Smooth muscle cell (in vitro differentiated cells): ENCODE results near the gene NRAP. TPM values are rescaled to one million over a fixed set of nuclear protein-coding genes. Genes with fewer than 3 reads are reported as not detected.

ENCODE experiments used
- DNase-seq: peaks from one replicate; lab custom pipeline; 2025; ENCODE audit not compliant: unreplicated experiment; lab: John Stamatoyannopoulos, UW
- H2AFZ ChIP-seq: fragments of 200-600 bp; sonication (generic); 2 replicates; pipeline ENCODE4 v1.6.0; 2016; ENCODE audit warnings: antibody characterized with exemption, low read depth, mild to moderate bottlenecking
- H3F3A ChIP-seq: fragments of 200-600 bp; sonication (generic); 2 replicates; pipeline ENCODE4 v1.6.0; 2017; ENCODE audit warnings: antibody characterized with exemption, low read depth
- H3K27ac ChIP-seq: fragments of 200-600 bp; sonication (generic); 2 replicates; pipeline ENCODE4 v1.5.1; 2016; ENCODE audit warnings: low read depth, mild to moderate bottlenecking
- H3K27me3 ChIP-seq: fragments of 200-600 bp; sonication (generic); 2 replicates; pipeline ENCODE4 v1.6.1; 2016; ENCODE audit warnings: low read depth, mild to moderate bottlenecking
- H3K36me3 ChIP-seq: fragments of 200-600 bp; sonication (generic); 2 replicates; pipeline ENCODE4 v1.5.1; 2016; ENCODE audit warnings: low read depth
- H3K4me1 ChIP-seq: fragments of 200-600 bp; sonication (generic); 2 replicates; pipeline ENCODE4 v1.5.1; 2016; ENCODE audit warnings: low read depth
- H3K4me2 ChIP-seq: fragments of 200-600 bp; sonication (generic); 2 replicates; pipeline ENCODE4 v1.6.0; 2016; ENCODE audit warnings: mild to moderate bottlenecking
- H3K4me3 ChIP-seq: fragments of 200-600 bp; sonication (generic); 2 replicates; pipeline ENCODE4 v1.5.1; 2016; ENCODE audit warnings: mild to moderate bottlenecking
- H3K79me2 ChIP-seq: fragments of 200-600 bp; sonication (generic); 2 replicates; pipeline ENCODE4 v1.6.0; 2016; ENCODE audit warnings: low read depth, mild to moderate bottlenecking
- H3K9ac ChIP-seq: fragments of 200-600 bp; sonication (generic); 2 replicates; pipeline ENCODE4 v1.6.0; 2016; ENCODE audit warnings: low read depth
- H3K9me3 ChIP-seq: fragments of 200-600 bp; sonication (generic); replicated peaks from 2 replicates; pipeline ENCODE4 v1.5.1; 2016; ENCODE audit warnings: low read depth
- H4K20me1 ChIP-seq: fragments of 200-600 bp; sonication (generic); 2 replicates; pipeline ENCODE4 v1.6.0; 2016; ENCODE audit warnings: low read depth
- CTCF ChIP-seq: fragments of 200-600 bp; sonication (generic); IDR thresholded peaks from 2 replicates; pipeline ENCODE4 v1.5.1; 2017; ENCODE audit warnings: borderline replicate concordance, mild to moderate bottlenecking, antibody characterized with exemption; ENCODE audit not compliant: insufficient read depth, poor library complexity, severe bottlenecking
- WGBS: methylation state at CpG from one replicate; pipeline ENCODE4 v1.1.7; 2016; ENCODE audit warnings: low lambda C conversion rate; 5-methylcytosine and 5-hydroxymethylcytosine counted together
- polyA plus RNA-seq: library from polyadenylated mRNA; unstranded; fragments of >200 nt; fragmentation: Nextera tagmentation; extraction: Ambion mirVana; gene quantifications from 2 replicates; pipeline ENCODE4 v1.2.1, GENCODE V29; 2016
- total RNA-seq: library from RNA; depleted of rRNA; stranded (reverse); fragments of >200 nt; gene quantifications from 2 replicates; pipeline ENCODE4 v1.2.3, GENCODE V29; 2014

NRAP gene
- total and polyA plus RNA-seq, 2 experiments from 2014 or later: not detected

DNA sequence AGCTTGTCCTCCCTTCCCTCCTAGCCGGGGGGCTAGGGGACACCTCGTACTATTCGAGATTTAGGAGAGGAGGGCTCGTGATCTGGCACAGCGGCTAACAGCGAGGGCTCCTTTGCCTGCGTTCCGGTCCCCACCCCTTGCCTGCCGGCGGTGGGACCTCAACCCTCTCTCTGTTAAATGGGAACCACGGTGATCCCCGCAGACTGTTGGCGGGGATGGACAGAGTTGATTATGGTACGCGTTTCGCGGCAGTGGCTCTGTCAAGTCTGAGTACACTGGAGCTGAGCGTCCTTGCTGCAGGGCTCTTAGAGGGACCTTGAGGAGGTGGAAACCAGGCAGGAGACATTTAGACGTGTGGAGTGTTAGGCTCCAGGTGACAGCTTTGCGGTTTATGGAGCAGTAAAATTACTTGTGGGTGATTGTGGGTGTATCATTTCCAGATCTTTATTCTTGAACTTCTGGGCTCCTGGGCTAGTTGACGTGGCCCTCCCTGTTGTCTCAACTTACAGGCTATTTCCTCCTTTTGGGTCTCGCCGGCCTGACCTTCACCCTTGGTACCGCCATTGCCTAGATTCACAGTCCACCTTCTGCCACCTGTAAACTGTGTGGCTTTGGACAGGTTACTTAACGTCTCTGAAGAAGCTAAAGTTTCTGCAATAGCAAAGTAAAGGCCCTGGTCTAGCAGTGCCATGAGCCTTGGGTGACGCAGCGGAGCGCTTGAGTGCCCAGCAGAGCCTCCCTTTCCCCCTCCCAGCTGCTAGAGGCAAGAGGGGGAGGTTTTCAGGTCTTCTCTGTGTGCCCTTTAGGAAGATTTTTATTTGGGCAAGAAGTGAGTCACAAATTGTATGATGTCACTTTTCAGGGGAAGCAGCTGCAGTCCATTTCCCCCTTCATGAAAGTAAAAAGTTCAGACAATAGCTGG is 16.6 kb upstream of the NRAP start:
- TF ChIP-seq CTCF: no peak
- WGBS: 15% methylated on average over 28 of the region's 28 CpGs
- H3K4me2 ChIP-seq: peak overlapping the region; percentile 87
- peaks cover 6% of the 10 kb centered on the region for H3K4me1 ChIP-seq
- H4K20me1 ChIP-seq: no peaks in the 10 kb centered on the region
- peak overlapping the region; percentile 89 for H2AFZ ChIP-seq
- DNase-seq: no peak
- no peaks in the 10 kb centered on the region for H3F3A ChIP-seq
- H3K79me2 ChIP-seq: peaks cover 7% of the 10 kb centered on the region
- H3K9ac ChIP-seq: peak overlapping the region; percentile 82
- no peaks in the 10 kb centered on the region for H3K36me3 ChIP-seq
- no peaks in the 10 kb centered on the region for H3K9me3 ChIP-seq
- no peaks in the 10 kb centered on the region for H3K27me3 ChIP-seq
- H3K27ac ChIP-seq: peak overlapping the region; percentile 21
- peak overlapping the region; percentile 82 for H3K4me3 ChIP-seq

- peak within 1 kb of the TSS; percentile 89 for H2AFZ ChIP-seq
- WGBS: under 1% methylated on average over 52 of the region's 68 CpGs
- peak within 1 kb of the TSS; percentile 82 for H3K9ac ChIP-seq
- H3K4me3 ChIP-seq: peak within 1 kb of the TSS; percentile 82
- H3K27me3 ChIP-seq: no peaks in the 10 kb centered on the region
- peak within 1 kb of the TSS; percentile 21 for H3K27ac ChIP-seq
- H3K36me3 ChIP-seq: no peaks in the 10 kb centered on the region
- H3K79me2 ChIP-seq: peaks cover under 1% of the 10 kb centered on the region
- H3F3A ChIP-seq: no peaks in the 10 kb centered on the region
- no peaks in the 10 kb centered on the region for H3K9me3 ChIP-seq
- no peaks in the 10 kb centered on the region for H4K20me1 ChIP-seq
- H3K4me1 ChIP-seq: peaks cover 6% of the 10 kb centered on the region
- peak; percentile 18 for TF ChIP-seq CTCF
- peak; percentile 62 for DNase-seq
- H3K4me2 ChIP-seq: peak within 1 kb of the TSS; percentile 87
Observed at GRCh38 chr10:113679463-113680189, 15.8 kb upstream of the NRAP start, which contains the start of gene CASP7. Gene CASP7 (plus strand): TSS chr10:113679912. CDS start chr10:113697494, 17,582 bp downstream.

- Histone ChIP-seq H3K9me3 (no peaks in the 10 kb centered on the region), H3K4me2 (peak overlapping the region; percentile 44), H3K27me3 (no peaks in the 10 kb centered on the region), H2AFZ (peak overlapping the region; percentile 37), H3K36me3 (no peaks in the 10 kb centered on the region), H3K4me3 (no peak overlapping the region), H3K27ac (peak overlapping the region; percentile 47), H3F3A (no peaks in the 10 kb centered on the region), H3K79me2 (no peaks in the 10 kb centered on the region), H3K9ac (no peak overlapping the region), H3K4me1 (no peaks in the 10 kb centered on the region), H4K20me1 (no peaks in the 10 kb centered on the region)
- DNase-seq: no peak
- no peak for TF ChIP-seq CTCF
- WGBS: 53% methylated on average over 5 of the region's 5 CpGs
Observed at GRCh38 chr10:113666682-113667252, 2.9 kb upstream of the NRAP start.
